BLaER1 (cell line): ENCODE data around the gene MAFF.

Experiments
- H3K27ac ChIP-seq: shearing (Covaris generic); formaldehyde crosslinking; 2 replicates; pipeline ENCODE4 v1.8.1; 2022
- H3K27me3 ChIP-seq: shearing (Covaris generic); formaldehyde crosslinking; 2 replicates; pipeline ENCODE4 v1.8.1; 2022
- H3K36me3 ChIP-seq: shearing (Covaris generic); formaldehyde crosslinking; 2 replicates; pipeline ENCODE4 v1.8.1; 2022
- H3K4me1 ChIP-seq: shearing (Covaris generic); formaldehyde crosslinking; 2 replicates; pipeline ENCODE4 v1.8.1; 2022
- H3K4me2 ChIP-seq: shearing (Covaris generic); formaldehyde crosslinking; 2 replicates; pipeline ENCODE4 v1.8.1; 2022
- H3K4me3 ChIP-seq: shearing (Covaris generic); formaldehyde crosslinking; 2 replicates; pipeline ENCODE4 v1.8.1; 2022
- H3K9ac ChIP-seq: shearing (Covaris generic); formaldehyde crosslinking; 2 replicates; pipeline ENCODE4 v1.8.1; 2022
- H3K9me3 ChIP-seq: shearing (Covaris generic); formaldehyde crosslinking; 2 replicates; pipeline ENCODE4 v1.8.1; 2022
- H4K20me1 ChIP-seq: shearing (Covaris generic); formaldehyde crosslinking; 2 replicates; pipeline ENCODE4 v1.8.1; 2022
- Cebpa-rat ChIP-seq: shearing (Covaris generic); IDR thresholded peaks from 2 replicates; pipeline ENCODE4 v1.8.1; 2022

The MAFF gene

DNA sequence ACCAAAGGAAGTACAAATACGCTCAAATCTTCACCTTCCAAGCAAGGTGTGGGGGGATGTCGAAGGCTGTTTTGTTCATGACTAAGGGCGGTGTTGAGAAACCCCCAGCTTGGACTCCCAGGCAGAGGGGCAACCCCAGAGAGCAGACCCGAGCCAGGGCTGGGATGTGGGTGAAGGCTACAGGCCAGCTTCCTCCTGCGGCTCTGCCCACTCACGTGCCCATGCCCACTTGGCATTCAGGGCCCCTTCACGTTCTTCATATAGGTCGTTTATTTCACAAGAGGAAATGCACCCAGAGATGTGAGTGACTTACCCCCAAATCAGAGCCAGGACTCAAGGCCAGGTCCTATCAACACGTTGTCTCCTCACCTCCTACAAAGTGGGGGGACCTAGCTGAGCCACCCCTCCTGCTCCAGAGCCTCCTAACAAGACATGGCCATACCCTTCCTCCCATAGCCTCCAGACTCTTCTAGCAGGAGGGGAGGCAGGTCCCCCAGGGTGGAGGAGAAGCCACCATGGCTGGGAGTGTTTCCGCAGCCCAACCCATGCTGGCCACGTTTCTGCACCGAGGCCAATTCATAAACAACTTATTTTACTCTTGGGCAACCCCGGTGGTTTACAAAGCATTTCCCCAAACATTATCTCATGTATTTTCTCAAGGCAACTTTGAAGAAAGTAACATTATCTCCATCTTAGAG, 49.0 kb downstream of the MAFF start:
- Histone ChIP-seq H3K9me3 (peaks cover 12% of the 10 kb centered on the region), H3K4me1 (peaks cover 68% of the 10 kb centered on the region), H3K27ac (peak overlapping the region; percentile 45), H3K4me2 (peak overlapping the region; percentile 55), H4K20me1 (peaks cover 77% of the 10 kb centered on the region), H3K9ac (0 out of 2 replicates have a peak overlapping the region, but pooled peaks have one; percentile 7), H3K36me3 (peaks cover 29% of the 10 kb centered on the region), H3K4me3 (no peak overlapping the region), H3K27me3 (no peaks in the 10 kb centered on the region)
- no peak for TF ChIP-seq Cebpa-rat

DNA sequence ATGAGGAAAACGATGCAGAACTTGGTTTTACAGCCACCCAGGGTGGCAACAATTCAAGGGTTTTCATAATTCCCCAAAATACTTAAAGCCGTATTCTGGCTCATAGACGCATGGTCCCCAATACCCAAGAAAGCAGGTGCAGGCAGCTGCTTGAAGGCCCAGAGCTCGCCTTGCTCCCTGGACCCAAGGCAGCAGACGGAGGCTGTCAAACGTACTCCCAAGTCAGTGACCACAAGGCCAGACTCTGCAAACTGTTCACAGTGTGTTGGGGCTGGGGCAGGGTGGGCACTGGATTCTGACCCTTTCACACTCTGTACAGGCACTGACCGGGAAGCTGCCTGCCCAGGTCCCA, 49.5 kb downstream of the MAFF start:
- Histone ChIP-seq H3K9me3 (peaks cover 12% of the 10 kb centered on the region), H3K27me3 (no peaks in the 10 kb centered on the region), H3K36me3 (peaks cover 29% of the 10 kb centered on the region), H4K20me1 (peaks cover 72% of the 10 kb centered on the region), H3K4me1 (peaks cover 64% of the 10 kb centered on the region), H3K27ac (no peak overlapping the region; the same call in 1 of the 2 replicates), H3K4me3 (no peak overlapping the region), H3K4me2 (peak overlapping the region; percentile 55), H3K9ac (no peak overlapping the region)
- no peak for TF ChIP-seq Cebpa-rat

DNA sequence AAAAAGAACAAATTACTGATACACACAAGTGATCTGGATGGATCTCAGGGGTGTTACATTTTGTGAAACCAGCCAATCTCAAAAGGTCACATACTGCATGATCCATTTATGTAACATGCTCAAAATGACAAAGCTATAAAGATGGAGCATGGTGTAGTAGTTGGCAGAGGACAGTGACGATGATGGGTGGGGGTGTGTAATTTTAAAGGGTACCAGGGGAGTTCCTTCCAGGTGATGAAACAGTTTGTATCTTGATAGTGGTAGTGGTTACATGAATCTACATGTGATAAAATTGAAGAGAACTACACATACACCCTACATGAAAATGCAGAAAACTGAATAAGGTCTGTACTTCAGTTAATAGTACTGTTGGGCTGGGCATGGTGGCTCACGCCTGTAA, 53.9 kb downstream of the MAFF start:
- H3K4me3 ChIP-seq = no peak overlapping the region
- no peak overlapping the region for H3K4me2 ChIP-seq
- H3K36me3 ChIP-seq = no peaks in the 10 kb centered on the region
- peaks cover 68% of the 10 kb centered on the region for H4K20me1 ChIP-seq
- no peak for TF ChIP-seq Cebpa-rat
- H3K9me3 ChIP-seq = no peaks in the 10 kb centered on the region
- peaks cover 63% of the 10 kb centered on the region for H3K4me1 ChIP-seq
- no peak overlapping the region for H3K9ac ChIP-seq
- no peak overlapping the region for H3K27ac ChIP-seq
- H3K27me3 ChIP-seq = no peaks in the 10 kb centered on the region

DNA sequence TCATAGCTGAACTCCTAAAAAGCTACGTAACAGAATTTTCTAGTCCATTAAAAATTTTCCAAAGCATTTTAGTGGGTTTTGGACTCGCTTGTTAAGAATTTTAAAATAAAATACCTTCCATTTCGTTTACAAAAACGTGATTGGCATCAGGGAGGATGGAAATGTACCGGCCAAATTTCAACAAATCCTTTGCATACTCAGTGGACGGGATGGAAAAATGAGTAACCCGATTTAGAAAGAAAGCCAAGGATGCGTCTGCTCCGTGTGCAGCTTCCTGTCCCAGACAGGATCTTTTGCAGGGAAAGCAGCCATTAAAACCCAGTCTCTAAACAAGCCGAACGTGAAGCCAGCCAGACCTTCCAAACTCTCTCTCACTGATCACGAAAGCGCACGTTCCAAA, 55.4 kb downstream of the MAFF start:
- H4K20me1 ChIP-seq = peaks cover 70% of the 10 kb centered on the region
- no peak overlapping the region for H3K27ac ChIP-seq
- no peak overlapping the region for H3K4me3 ChIP-seq
- peak overlapping the region; percentile 8 for H3K4me2 ChIP-seq
- no peak overlapping the region for H3K9ac ChIP-seq
- H3K27me3 ChIP-seq = no peaks in the 10 kb centered on the region
- H3K9me3 ChIP-seq = no peaks in the 10 kb centered on the region
- H3K36me3 ChIP-seq = no peaks in the 10 kb centered on the region; the same call in 1 of the 2 replicates
- TF ChIP-seq Cebpa-rat = no peak
- H3K4me1 ChIP-seq = peaks cover 53% of the 10 kb centered on the region

DNA sequence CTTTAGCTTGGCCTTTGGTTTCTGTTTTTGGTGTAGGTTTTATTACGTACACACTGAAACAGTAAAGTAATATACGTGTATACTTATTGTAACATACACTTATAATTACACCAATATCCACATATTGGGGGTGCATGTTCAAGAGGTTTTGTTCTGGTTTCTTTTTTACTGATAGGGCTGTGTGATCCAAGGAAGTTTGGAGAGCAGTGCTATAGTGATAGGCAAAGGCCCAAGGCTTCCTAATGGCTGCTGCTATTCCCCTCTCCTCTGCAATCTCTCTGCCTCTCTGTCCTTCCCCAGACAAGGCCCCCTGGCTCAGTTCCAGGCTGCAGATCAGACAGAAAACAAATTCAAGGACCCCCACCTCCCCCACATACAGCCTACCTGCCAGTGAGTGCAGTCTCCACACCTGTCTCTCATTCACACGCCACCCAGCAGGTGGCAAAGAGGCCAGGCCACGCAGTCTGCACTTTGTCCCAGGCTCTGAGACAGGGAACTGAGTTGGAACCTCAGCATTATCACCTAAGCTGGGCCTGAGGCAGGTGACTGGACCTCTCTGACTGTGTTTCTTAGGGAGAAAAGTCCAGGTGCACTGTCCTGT, 56.0 kb downstream of the MAFF start:
- no peak for TF ChIP-seq Cebpa-rat
- no peaks in the 10 kb centered on the region for H3K9me3 ChIP-seq
- no peaks in the 10 kb centered on the region for H3K27me3 ChIP-seq
- H3K27ac ChIP-seq = no peak overlapping the region
- no peak overlapping the region for H3K9ac ChIP-seq
- peaks cover 2% of the 10 kb centered on the region for H3K36me3 ChIP-seq
- H4K20me1 ChIP-seq = peaks cover 71% of the 10 kb centered on the region
- peaks cover 49% of the 10 kb centered on the region for H3K4me1 ChIP-seq
- H3K4me3 ChIP-seq = no peak overlapping the region
- H3K4me2 ChIP-seq = peak overlapping the region; percentile 8; the same call in 1 of the 2 replicates

DNA sequence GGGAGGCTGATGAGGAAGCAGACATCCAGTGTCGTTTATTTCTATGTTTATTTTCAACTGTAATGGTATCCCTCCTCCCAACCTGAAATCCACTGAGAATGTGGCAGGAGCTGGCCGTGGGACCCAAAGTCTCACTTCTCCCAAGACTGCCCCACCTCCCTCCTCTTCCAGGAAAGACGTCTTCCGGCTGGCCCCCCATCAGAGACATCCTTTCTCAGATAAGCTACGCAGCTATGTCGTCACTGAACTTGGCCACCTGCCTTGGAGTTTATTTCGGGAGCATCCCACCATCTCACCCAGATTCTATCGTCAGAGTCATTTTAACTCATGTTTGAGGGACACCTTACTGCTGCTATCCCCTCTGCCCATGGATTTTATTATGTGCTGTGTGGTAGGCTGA, 57.1 kb downstream of the MAFF start:
- no peaks in the 10 kb centered on the region for H3K27me3 ChIP-seq
- no peak overlapping the region for H3K4me3 ChIP-seq
- H3K9ac ChIP-seq = no peak overlapping the region
- H3K27ac ChIP-seq = no peak overlapping the region
- H3K4me2 ChIP-seq = peak overlapping the region; percentile 29
- no peaks in the 10 kb centered on the region for H3K9me3 ChIP-seq
- H4K20me1 ChIP-seq = peaks cover 79% of the 10 kb centered on the region
- peaks cover 13% of the 10 kb centered on the region for H3K36me3 ChIP-seq
- no peak for TF ChIP-seq Cebpa-rat
- H3K4me1 ChIP-seq = peaks cover 49% of the 10 kb centered on the region

DNA sequence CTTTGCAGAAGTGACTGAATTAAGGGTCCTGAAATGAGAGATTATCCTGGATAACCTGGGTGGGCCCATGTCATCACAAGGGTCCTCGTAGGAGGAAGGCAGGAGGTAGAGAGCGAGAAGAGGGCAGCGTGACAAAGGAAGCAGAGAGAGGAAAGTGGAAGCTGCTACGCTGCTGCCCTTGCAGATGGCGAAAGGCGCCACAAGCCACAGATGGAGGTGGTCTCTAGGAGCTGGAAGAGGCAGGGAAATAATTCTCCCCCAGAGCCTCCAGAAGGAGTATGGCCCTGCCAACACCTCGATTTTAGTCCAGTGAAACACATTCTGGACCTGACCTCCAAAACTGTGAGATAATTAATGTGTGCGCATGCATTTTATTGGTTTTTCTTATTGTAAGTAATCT, 57.6 kb downstream of the MAFF start:
- Histone ChIP-seq H3K4me2 (peak overlapping the region; percentile 29), H4K20me1 (peaks cover 77% of the 10 kb centered on the region)

DNA sequence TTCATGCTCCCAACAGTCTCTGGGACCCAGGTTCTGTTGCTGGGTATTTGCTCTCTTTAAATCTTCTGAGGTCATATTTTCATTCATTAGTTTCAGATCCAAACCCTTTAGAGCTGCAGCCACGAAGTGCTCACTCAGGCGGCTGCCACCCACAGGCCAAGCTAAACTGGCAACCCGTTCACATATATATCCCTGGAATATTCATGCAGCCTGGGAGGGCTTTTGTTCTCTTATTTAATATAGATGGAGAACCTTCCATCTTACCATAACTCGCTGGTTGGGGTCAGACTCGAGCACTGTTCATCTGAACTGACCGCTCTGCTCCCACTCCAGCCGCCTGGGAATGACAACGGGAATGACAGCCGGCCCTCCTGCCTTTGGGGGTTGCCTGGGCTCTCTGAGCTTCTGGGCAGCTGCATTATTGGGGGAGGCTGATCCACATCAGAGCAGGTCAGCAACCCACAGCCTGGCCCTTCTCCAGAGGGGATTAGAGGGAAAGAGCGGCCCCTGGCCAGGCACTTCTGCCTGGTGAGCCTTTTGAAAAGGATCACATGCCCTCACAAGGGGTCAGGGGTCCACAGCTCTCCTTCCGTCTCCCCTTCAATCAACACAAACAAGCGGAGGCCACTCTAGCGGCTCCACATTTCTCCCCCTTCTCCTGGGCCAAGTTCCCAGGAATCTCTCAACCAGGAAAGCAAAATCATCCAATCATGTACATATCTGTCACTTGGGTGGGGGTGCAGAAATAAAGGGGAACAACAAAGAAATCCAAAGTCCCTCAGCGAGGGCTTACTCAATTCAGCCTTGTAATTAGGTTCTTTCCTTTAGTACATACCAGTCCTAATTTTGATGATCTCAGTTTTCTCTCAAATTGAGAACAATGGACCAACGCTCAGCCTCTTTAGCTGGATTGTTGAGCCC, 59.2 kb downstream of the MAFF start:
- Histone ChIP-seq H3K4me3 (no peak overlapping the region), H3K9ac (no peak overlapping the region), H3K4me2 (peak overlapping the region; percentile 29; the same call in 1 of the 2 replicates), H3K4me1 (peaks cover 54% of the 10 kb centered on the region), H3K9me3 (no peaks in the 10 kb centered on the region), H4K20me1 (peaks cover 68% of the 10 kb centered on the region), H3K27me3 (no peaks in the 10 kb centered on the region), H3K36me3 (peaks cover 32% of the 10 kb centered on the region), H3K27ac (no peak overlapping the region)
- TF ChIP-seq Cebpa-rat = no peak

More for the DNA sequence above, 57.6 kb downstream of the MAFF start:
- Histone ChIP-seq H3K9me3 (no peaks in the 10 kb centered on the region), H3K27me3 (no peaks in the 10 kb centered on the region), H3K4me3 (no peak overlapping the region), H3K9ac (no peak overlapping the region), H3K4me1 (peaks cover 49% of the 10 kb centered on the region), H3K27ac (no peak overlapping the region), H3K36me3 (peaks cover 18% of the 10 kb centered on the region)
- TF ChIP-seq Cebpa-rat = no peak

DNA sequence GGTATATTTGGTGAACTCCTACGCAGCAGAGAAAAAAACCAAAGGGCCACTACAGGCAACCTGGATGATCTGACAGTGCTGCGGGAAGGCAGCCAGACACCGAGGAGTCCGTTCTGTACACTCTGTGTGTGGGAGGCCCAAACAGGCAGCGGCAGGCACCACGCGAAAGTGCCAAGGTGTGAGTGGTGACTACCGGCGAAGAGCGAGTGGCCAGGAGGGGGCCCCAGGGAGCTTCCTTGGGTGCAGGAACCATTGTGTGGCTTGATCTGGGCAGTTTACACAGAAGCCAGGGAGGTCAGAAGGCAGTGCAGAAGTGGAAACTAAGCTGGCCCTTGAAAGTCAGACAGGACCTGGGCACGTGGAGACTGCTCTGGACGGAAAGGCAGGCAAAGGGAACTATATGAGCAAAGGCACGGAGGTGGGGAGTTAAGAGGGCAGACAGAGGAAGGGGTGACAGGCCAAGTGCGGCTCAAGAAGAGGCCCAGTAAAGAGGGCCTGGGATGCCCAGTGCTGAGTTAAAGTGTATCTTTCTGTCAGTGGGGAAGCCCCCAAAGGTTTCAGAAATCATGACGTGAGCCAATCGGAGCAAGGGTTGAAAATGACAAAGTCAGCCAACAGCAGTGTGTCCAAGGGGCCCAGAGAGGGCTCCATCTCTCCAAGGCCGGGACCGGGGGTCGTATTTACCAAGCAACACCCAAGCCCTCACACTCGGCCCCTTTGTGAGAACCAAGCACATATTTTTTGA, 60.4 kb downstream of the MAFF start:
- Histone ChIP-seq H3K4me1 (peaks cover 56% of the 10 kb centered on the region), H3K9me3 (no peaks in the 10 kb centered on the region), H3K4me2 (no peak overlapping the region)

More for the DNA sequence above, 60.4 kb downstream of the MAFF start:
- Histone ChIP-seq H3K27me3 (no peaks in the 10 kb centered on the region), H4K20me1 (peaks cover 63% of the 10 kb centered on the region), H3K36me3 (peaks cover 33% of the 10 kb centered on the region), H3K4me3 (no peak overlapping the region), H3K27ac (no peak overlapping the region), H3K9ac (no peak overlapping the region)
- no peak for TF ChIP-seq Cebpa-rat
